HG02884 (cell line): ENCODE data around the gene HSF4.

Experiments
- ATAC-seq: cut with Tn5 transposase; IDR thresholded peaks from one replicate; pipeline ENCODE4 v1.9.1; 2021; ENCODE audit warnings: mild to moderate bottlenecking, moderate library complexity; ENCODE audit not compliant: unreplicated experiment

Gene HSF4

DNA sequence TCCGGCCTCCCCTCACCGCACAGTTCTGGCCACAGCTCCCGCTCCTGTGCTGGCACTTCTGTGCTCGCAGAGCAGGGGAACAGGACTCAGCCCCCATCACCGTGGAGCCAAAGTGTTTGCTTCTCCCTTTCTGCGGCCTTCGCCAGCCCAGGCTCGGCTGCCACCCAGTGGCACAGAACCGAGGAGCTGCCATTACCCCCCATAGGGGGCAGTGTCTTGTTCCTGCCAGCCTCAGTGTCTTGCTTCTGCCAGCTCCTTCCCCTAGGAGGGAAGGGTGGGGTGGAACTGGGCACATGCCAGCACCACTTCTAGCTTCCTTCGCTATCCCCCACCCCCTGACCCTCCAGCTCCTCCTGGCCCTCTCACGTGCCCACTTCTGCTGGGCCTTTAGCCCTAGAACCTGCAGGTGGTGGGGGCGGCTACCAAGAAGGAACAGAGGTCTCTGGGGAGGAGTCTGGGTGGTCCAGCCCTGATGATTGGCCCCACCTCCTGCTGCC is 33.7 kb downstream of the HSF4 start:
- no peak for ATAC-seq

DNA sequence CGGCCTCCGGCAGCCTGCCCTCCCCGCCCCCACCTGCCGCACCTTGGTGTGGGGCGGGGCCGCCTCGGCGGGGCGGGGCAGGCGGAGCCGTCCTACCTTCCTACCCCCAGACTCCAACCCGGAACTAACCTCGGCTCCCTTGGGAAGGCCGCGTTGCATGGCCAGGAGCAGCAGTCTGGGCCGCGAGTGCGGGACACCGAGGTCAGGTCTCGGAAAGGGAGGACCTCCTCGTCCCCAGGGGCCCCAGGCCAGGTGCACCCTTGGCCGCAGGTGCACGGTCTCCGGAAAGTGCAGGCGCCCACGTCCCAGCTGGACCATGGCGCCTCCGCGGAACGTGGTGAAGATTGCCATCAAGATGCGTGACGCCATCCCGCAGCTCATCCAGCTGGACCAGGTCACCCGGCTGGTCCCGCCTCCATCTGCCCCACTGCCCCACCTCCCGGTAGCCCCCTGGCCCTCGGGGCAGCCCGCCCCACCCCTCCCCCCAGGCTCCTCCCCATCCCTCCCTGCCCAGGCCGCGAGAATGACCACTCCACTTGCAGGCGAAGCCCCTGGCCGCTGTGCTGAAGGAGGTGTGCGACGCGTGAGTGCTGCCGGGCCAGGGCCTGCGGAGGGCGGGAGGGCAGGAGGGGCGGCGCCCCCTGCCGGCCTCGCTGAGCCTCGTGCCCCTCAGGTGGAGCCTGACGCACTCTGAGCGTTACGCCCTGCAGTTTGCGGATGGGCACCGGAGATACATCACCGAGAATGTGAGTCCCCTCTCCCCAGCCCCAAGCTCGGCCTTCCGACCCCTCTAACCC is 34.7 kb downstream of the HSF4 start, which contains the start of gene ELMO3:
Gene ELMO3 (plus strand): TSS at position 121 of the 797 bp plus-strand sequence. CDS start 196 bp downstream, at position 317.
- no peak for ATAC-seq

DNA sequence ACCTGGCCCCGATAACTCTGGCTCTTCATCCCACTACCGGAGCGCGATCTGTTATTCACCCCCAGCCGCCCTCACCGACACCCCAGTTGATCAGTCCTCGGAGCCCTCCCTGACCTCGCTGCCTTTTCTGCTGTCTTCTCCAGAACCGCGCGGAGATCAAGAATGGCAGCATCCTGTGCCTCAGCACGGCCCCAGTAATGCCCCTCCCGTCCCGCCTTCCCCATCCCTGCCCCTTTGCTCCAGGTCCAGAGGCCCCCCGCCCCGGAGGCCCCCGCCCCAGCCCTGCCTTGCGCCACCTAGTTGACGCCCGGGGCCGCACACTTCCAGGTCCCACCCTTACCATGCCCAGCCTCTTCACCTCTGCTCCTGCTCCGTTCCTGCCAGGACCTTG is 35.3 kb downstream of the HSF4 start:
- ATAC-seq = no peak

DNA sequence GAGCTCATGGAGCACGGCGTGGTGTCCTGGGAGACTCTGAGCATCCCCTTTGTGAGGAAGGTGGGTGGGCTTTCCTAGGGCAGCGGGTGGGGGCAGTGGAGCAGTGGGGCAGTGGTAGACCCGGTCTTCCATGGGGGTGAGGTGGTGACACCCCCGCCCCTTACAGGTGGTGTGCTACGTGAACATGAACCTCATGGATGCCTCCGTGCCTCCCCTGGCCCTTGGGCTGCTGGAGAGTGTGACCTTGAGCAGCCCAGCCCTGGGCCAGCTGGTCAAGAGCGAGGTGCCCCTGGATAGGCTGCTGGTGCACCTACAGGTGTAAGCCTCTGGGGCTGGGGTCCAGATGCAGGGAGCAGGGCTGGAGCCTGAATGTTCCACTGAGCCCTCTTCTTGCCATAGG is 35.9 kb downstream of the HSF4 start:
- ATAC-seq = no peak

DNA sequence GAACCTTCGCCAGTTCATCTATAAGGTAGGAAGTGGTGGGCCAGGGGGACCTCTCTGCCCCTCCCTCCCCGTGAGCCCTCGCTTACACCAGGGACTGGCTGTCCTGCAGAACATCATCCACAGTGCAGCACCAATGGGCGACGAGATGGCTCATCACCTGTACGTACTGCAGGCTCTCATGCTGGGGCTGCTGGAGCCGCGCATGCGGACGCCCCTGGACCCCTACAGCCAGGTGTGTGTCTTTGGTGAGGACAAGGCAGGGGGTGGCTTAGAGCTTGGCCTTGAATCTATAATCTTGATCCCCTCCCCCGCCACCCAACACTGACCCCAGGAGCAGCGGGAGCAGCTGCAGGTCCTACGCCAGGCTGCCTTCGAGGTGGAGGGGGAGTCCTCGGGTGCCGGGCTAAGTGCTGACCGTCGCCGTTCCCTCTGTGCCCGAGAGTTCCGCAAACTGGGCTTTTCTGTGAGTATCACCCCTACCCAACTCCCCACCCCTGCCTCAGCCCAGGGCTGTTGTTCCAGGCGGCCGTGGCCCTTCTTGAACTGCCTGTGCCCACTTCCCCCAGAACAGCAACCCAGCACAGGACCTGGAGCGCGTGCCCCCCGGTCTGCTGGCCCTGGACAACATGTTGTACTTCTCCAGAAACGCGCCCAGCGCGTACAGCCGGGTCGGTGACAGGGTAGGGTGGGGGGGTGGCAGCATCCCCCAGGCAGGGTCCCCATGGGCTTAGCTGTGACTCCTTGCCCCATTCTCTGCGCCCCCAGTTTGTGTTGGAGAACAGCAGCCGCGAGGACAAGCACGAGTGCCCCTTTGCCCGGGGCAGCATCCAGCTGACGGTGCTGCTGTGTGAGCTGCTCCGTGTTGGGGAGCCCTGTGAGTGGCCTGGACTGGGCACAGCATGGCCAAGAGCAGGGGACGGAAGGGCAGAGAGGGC is 37.1 kb downstream of the HSF4 start:
- ATAC-seq = no peak

DNA sequence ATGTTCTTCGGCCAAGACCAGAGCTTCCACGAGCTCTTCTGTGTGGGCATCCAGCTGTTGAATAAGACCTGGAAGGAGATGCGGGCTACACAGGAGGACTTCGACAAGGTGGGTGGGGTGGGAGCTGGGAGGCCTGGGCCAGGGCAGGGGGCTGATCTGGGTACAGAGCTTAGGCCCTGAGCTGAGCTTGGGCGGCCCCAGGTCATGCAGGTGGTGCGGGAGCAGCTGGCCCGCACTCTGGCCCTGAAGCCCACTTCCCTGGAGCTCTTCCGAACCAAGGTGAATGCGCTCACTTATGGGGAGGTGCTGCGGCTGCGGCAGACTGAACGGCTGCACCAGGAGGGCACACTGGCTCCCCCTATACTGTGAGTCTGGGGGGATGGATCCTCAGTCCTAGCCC is 37.9 kb downstream of the HSF4 start:
- ATAC-seq = no peak

DNA sequence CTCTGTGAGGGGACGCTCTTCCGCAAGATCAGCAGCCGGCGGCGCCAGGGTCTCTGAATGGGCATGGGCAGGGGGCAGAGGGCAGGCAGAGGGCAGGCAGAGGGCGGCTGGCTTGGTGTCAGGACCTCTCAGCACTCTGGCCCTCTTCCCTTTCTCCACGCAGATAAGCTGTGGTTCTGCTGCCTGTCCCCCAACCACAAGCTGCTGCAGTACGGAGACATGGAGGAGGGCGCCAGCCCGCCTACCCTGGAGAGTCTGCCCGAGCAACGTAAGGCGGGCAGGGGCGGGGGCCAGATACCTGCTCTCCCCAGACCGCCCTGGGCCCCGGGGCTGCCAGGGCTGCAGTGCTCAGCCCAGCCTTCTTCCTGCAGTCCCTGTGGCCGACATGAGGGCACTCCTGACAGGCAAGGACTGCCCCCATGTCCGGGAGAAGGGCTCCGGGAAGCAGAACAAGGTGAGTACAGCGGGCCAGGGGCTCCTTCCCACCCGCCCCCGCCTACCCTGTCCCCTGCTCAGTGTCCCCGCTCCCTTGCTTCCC is 38.5 kb downstream of the HSF4 start:
- ATAC-seq = no peak

DNA sequence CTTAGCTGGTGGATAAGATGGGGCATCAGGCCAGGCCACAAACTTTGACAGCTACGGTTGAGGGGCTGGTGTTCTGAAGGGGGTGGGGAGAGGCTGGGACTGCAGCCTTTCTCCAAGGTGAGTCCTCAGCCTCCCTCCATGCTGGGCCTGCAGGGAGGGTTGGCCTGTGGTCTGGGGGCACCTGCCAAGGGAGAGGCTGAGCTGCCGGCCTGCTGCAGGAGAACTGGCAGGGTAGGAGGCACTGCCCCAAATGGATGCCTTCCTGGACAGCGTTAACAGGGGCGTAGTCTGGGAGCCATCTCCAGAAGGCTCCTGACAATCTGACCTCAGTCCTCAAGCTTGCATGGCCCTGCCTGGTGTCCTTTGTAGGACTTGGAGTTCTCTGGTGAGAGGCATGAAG is 39.5 kb downstream of the HSF4 start:
- ATAC-seq = no peak

DNA sequence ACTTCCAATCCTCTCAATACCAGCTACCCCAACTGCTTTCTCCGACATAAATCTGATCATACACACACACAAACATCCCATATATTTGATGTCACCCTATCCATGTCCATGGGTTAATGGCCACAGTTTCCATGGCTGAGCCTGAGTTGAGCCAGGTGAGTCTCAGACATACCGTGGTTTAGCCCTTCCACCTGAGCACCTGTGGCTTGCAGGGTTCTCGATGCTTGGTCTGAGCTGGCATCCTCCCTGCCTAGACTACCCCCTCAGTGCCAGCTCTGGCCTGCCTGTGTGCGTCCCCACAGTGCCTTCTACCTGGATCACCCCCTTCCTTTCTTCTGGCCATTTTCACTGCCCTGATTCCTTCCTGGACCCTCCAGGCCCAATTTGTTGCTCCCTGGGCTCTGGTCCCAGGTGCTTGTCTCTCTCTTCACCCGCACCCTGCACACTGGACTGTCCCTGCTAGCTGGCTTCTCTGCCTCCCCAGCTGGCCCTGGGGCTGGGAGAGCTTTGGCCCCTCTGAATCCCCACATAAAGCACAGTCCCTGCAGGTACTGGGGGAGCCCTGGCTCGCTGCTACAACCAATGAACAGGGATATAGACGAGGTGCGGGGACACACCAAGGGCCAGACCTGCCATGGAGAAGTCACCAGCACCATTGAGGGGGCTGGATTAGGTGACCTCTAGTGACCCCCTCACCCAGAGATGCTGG is 41.7 kb downstream of the HSF4 start:
- no peak for ATAC-seq

DNA sequence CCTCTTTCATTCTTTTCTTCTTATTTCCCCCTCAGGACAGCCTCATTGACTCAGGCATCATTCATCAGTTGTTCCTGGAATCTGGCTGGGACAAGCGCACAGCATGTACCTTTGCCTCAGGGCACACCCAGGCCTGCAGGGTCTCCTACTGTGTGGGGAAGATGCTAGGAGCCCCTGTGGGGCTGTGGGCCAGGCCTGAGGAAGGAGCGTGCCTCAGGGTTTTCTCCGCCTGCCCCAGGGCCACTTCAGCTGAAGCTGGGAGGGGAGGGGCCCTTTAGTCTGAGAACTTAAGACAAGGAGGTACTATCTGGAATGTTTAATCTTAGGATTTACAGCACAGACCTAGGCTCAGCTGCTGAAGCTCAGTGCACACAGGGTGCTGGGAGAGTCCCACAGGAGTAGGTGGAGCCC is 42.3 kb downstream of the HSF4 start:
- no peak for ATAC-seq

DNA sequence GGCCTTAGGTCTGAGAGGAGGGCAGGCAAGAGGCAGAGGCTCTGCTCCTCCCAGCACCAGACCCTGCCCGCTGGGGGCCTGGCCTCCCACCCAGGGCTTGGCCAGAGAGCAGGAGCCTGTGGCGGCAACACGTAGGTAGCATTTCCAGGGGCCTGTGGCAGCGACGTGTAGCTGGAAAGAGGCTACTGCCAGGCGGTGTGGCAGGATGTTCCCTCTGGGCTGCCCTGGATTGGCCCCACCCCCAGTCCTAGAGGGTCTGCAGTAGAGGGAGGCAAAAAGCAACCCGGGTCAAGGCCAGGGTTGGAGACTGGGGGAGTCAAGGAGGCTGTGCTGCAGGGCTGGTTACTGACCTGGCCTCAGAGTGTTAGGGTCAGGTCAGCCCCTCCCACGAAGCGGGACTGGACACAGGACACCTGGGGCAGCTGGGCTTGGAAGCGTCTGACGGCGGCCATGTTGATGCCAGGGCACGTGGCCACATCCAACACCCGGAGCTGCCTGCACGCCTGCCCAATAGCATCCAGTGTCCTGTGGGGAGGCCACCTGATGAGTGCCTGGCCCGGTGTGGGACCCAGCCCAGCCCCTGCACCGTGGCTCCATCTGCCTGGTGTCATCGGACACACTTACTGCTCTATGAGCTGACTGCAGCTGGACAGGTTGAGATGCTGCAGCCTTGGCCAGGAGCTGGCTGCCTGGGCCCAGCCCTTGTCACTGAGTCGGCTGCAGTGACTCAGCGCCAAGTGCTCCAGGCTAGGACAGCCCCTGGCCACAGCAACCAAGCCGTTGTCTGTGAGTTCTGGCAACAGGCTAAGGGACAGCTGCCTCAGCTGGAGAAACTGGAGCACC is 42.9 kb downstream of the HSF4 start:
- no peak for ATAC-seq

DNA sequence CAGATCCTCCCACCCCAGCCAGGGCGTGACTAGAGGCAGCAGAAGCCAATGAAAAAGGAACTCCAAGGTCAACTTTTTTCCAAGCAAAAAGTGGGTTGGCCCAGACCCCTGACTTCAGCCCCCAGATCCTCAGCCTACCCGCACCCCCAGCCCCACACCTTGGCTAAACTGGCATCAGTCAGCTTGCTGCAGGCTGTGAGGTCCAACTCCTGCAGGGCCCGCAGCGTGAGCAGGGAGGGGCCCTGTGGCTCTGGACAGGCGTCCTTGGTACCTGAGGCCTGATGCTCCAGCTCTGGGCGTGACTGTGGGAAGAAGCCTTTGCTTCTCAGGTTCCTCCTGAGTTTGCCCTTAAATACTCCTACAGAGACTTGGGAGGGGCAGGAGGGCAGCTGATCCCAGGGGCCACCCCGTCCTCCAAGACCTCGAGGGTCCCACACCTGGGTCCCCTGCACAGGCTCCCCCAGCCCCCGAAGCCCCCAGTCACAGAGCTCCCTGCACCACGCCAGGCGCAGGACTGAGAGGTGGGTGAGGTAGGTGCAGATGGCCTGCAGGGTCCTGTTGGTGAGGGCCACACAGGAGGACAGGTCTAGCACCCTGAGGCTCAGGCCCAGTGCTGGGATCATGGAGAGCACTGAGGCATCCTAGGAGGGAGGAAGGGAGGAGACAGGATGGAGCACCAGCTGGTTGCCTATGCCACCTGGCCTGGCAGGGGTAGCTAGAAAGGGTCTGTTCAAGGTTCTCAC is 43.8 kb downstream of the HSF4 start:
- ATAC-seq = no peak

DNA sequence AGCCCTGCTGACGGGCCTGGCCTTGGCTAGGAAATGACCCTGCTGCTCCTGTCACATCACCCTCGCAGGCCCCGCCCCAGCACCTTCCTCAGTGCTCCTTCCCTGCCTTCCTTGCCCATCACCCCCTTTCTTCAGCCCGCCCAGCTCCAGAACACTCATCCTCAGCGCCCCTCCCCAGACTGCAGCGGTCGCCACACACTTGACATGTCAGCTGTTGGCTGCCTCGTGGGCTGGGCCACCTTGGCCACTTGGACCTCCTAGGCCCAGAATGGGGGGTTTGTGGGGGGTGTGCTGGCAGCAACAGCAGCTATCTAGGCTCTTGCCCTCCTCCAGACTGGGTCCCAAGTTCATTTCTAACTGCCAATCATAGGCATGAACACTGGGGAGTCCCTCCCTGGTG is 45.0 kb downstream of the HSF4 start:
- ATAC-seq = no peak

DNA sequence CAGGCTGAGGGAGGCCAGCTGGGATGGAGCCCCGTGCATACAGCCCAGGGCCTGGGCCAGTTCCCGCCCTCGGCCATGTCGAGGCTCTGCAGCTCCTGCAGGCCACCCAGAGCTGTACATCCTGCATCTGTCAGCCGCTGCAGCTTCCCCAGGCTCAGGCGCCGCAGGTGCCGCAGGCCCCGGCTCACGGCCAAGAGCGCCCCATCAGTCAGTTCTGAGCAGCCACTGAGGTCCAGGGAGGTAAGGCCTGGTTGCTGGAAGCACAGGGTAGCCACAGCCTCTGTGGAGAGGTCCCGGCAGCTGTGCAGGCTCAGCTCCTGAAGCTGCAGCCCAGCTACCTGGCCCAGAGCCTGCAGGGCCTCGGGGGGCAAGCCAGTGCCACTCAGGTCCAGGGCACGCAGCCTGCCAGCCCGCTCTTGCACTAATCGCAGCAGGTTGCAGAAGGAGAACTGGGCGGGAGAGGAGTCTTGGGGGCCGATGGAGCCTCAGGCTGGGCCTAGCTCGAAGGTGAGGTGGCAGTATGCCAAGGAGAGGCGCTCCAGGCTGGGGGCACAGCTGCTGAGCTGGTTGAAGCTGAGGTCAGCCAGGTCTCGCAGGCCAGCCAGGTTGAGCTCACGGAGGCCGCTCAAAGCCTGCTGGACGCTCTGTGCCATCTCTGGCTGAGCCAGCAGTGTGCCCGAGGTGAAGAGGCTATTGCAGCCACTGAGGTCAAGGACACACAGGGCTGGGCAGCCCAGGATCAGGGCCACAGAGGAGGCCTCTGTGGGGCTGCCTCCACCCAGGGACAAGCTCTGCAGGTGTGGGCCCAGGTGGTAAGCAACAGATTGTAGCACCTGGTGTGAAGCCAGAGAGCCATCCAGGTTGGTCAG is 45.8 kb downstream of the HSF4 start:
- ATAC-seq = no peak

DNA sequence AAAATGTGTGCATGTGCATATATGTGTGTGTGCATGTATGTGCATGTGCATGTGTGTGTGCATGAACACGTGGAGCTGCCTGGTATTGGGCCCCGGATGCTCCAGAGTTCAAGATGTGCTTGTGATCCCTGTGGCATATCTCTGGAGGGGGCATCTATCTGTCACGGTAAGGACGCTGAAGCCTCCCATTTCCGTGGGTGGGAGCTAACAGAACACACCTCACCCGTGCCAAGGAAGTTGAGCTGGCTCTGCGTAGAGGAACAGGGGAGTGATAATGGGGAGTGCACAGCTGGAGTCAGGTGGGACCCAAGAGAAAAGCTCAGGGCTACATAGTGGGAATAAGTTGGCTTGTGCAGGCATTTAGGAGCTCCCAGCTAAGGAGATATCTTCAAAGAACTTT is 47.1 kb downstream of the HSF4 start:
- ATAC-seq = no peak

DNA sequence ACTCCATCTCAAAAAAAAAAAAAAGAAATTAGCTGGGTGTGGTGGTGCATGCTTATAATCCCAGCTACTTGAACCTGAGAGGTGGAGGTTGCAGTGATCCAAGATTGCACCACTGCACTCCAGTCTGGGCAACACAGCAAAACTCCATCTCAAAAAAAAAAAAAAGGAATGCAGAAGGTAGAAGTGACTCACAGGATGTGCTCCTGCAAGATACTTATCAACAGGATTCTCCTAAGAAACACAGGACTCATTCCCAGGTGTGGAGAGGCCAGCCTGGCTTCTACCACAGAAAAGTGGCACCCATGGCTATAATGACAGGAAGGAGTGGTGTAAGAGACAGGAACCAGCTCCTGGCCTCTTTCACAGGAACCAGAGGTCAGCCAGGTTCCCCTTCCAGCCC is 48.2 kb downstream of the HSF4 start:
- no peak for ATAC-seq

DNA sequence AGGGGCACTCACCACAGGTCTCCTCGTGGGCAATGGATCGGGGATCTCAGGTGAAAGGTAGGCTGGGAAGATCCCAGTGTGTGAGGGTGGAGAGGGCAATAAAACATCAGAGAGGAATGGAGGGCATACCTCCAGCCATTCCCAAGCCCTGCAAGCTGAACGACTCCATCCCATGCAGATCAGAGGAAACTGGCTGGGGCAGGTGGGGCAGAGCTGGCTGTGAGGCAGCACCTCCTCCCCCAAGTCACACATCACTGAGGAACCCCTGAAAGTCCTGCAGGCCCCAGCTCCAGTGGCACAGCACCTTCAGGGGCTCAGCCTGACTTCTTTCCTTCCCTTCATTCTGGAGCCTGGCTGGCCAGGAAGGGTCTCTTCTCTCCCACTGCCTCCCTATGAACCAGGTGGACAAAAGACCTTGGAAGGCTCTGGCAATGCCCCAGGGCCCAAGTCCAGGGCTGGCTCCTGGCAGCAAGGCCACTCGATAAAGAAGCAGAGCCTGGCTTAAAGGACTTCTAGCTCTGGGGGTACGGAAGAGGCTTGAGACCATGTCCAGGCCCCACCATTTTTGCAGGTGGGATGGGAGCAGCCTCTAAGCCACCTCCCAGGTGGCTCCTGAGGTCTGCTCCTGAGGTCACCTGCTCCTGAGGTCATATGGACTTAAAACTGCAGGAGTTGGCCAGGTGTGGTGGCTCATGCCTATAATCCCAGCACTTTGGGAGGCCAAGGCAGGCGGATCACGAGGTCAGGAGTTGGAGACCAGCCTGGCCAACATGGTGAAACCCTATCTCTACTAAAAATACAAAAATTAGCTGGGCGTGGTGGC is 48.9 kb downstream of the HSF4 start:
- ATAC-seq = no peak
